Suppressor macrophage treated with lipopolysaccharide for 1 hour (primary cell): ENCODE data around the gene REPS1.
A peak's percentile ranks its signal among the peaks of the same experiment; 100 is the strongest.
"Not testable (repeated sequence)": the region's sequence is repeated elsewhere in the genome, so short reads cannot be mapped to it uniquely, and the experiment has no call there.

Experiments used
- DNase-seq, 3 donors: peaks; one replicate each; pipeline ENCODE4 v3.0.0-alpha.2; 2020 to 2022

Gene REPS1

GRCh38 chr6:138970159-138970558, 17.9 kb downstream of the REPS1 start:
- peak; percentile 22 to 43 (median 42) for DNase-seq

GRCh38 chr6:138966870-138967269, 21.2 kb downstream of the REPS1 start:
- DNase-seq = no peak

GRCh38 chr6:138965971-138966370, 22.1 kb downstream of the REPS1 start:
- no peak for DNase-seq

DNA sequence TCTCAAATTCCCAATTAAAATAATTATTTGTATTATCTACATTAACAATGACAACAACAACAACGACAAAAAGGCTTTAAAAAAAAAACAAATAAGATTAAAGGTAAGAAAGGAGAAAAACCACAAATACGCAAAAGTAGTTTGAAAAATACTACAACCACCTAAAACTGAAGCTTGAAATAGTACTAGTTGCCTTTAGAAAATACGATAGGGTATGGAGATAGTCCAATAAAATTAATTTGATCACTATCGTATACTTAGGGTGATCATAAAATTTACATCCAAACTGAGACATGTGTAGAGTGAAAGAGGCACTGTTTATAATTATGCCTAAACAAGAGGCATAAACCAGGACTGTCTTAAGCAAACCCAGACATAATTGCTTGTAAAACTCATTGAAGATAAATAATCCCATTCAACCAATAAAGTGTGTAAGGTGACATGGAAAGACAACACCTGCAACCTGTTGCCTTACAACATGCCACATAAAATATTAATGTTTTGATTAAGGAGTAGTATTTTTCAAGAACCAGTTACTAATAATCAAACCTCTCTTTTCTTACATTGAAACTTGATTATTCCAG, 22.7 kb downstream of the REPS1 start:
- DNase-seq = no peak

DNA sequence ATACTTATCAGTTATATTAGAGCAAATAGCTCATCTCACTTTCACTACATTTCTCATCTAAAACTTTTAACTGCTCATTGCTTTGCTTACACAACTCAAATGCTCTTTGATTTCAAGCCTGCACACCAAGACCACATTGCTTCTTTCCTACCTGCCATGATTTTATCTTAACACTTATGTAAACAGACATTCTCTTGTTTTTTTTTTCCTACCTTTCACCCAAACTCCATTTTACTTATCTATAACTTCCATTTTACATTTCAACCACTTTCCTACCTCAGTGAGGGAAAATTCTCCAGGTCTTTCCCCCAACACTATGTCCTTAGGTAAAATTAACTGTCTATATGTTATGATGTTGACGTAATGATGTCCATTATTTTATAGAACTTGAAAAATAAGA, 24.0 kb downstream of the REPS1 start:
- DNase-seq = no peak

- DNase-seq = no peak
Observed at GRCh38 chr6:138963531-138963930, 24.5 kb downstream of the REPS1 start.

DNA sequence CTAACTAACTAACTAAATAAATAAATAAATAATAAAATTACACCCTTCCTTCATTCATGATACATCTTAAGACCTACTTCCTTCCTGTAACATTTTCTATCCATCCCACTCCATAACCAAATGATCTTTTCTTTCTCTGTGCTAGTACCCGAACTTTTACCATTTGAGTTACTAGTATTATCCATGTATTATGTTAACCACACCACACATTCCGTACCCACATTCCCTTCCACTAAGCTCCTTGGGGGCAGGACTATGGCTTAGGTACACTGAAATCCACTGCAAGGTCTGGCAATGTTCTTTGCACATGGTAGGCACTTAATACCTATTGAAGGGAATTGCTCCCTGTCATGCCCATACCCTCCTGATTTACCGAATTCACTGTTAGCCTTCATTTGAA, 24.9 kb downstream of the REPS1 start:
- no peak for DNase-seq

DNA sequence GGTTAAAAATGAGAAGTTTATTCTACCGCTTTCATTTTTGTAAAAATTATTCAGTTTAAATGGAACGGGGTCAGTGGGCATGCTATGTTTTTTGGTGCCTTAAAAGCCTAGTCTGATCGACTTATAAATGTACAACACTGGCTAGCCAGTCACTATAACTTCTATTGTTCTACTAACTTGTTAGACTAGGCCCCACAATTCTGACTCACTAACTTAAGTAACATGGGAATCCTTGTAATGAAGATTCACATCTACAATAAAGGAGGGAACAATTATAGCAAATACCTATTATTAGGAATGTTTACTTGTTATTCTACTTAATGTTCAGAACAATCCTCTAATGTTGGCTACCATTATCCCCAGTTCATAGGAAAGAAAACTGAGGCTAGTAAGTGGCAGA, 28.5 kb downstream of the REPS1 start:
- DNase-seq = peak in 1 of 3 donors; percentile 35

- no peak for DNase-seq
Observed at GRCh38 chr6:138958595-138958994, 29.5 kb downstream of the REPS1 start.

GRCh38 chr6:138957903-138958302, 30.1 kb downstream of the REPS1 start:
- no peak for DNase-seq

- peak; percentile 52 to 68 (median 68) for DNase-seq
Observed at GRCh38 chr6:138957484-138957883, 30.6 kb downstream of the REPS1 start.

GRCh38 chr6:138956244-138956924, 31.7 kb downstream of the REPS1 start:
- DNase-seq = no peak

DNA sequence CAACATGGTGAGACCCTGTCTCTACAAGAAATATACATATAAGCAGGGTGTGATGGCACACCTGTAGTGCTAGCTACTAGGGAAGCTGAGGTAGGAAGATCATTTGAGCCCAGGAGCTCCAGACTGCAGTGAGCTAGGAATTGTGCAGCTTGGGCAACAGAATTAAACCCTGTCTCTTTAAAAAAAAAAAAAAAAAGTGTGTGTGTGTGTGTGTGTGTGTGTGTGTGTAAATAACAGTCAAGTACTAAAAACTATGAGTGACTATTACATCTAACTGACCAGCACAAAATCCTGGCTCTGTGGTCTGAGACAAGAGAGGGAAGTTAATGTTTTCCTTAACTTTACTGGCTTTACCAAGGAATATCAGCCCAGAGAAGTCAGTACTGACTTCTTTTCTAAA, 32.8 kb downstream of the REPS1 start:
- no peak for DNase-seq

- DNase-seq = peak; percentile 29 to 83 (median 57)
Observed at GRCh38 chr6:138953451-138953850, 34.6 kb downstream of the REPS1 start.

GRCh38 chr6:138948546-138949179, 39.4 kb downstream of the REPS1 start:
- peak in 2 of 3 donors; percentile 22 to 37 for DNase-seq

DNA sequence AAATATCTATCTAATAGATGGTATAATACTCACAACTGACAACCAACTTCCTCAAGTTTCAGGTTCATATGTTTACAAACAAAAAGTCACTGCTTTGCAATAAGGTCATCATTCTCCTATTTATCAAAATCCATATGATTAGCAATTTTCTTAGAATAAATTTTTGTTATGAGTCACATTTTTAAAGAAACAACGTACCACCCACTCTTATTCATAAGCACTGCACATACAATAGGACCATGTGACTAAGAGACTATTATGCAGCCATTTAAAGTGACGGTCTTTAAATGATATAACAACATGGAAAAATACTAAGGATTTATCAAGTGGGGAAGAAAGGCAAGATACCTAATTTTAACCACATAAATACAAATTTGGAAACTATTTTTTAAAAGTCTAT, 40.0 kb downstream of the REPS1 start:
- DNase-seq = peak in 2 of 3 donors; percentile 52 to 58

DNA sequence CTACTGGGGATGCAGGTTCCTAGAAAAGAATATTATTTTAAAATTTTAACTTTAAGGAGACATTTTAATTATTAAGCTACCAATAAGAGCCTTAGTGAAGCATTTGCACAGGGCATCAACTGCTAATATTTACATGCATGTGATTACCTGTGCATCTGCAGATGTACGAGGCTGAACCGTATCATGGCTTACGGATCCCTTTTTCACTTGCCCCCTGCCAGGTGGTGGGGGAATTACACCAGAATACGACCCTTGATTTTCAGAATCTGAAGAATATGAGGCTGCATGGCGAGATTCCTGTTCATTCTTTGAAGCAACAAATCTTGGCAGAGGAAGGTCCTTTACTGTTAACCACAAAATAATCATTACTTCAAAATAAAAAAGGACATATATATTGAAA, 42.7 kb downstream of the REPS1 start:
- DNase-seq = no peak

- peak; percentile 30 to 39 (median 32) for DNase-seq
Observed at GRCh38 chr6:138944412-138944811, 43.6 kb downstream of the REPS1 start.

GRCh38 chr6:138943089-138943625, 44.9 kb downstream of the REPS1 start:
- DNase-seq = no peak

- DNase-seq = not testable (repeated sequence)
Observed at GRCh38 chr6:138936873-138937272, 51.2 kb downstream of the REPS1 start.

- no peak for DNase-seq
Observed at GRCh38 chr6:138931660-138932059, 56.4 kb downstream of the REPS1 start.

DNA sequence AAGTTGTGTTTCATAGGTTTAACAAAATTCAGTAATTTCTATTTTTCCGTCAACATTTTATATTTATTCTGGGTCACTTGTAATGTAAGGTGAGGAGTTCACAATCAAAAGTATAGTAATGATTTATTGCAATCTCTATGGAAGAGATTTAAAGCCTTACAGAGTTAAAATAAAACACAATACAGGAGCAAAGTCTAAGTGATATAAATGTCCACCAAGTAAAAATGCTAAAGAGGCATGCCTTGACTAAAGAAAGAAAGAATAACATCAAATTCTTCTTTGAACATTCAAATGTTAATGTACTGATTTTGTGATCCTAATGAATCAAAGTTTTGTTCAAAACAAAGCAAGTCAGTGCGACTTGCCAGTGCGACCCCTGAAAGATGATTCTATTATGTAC, 61.5 kb downstream of the REPS1 start:
- DNase-seq = no peak

GRCh38 chr6:138925806-138926205, 62.2 kb downstream of the REPS1 start:
- DNase-seq = no peak

DNA sequence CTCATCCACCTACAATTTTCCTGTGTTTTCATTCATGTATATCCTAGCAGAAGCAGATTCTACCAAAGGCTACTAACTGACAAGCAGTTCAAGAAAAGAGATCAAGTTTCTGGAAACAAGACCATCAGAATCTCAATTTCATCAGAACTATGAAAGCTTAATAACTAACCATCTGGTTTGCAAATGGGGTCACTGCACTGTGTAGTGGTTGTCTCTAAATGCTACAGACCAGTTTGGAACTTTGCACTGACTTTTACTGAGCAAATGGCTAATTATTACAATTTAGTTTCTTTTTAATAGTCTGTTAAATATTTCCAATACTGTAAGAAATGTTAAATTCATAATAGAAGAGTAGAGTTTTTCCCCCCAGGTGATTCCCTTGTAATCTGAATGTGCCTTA, 64.5 kb downstream of the REPS1 start:
- no peak for DNase-seq
